ENCODE results near the gene TJAP1.
"Not testable (repeated sequence)": the region's sequence is repeated elsewhere in the genome, so short reads cannot be mapped to it uniquely, and the experiment has no call there.

- TF ChIP-seq EZH2 (IDR thresholded peaks at IDR 0.05; ENCODE audit: borderline replicate concordance, low read depth, low read length, severe bottlenecking); CTCF (IDR thresholded peaks at IDR 0.05; ENCODE audit: borderline replicate concordance, extremely low read depth, low read length, poor library complexity, severe bottlenecking): not testable (repeated sequence)
These were observed 20.9 kb downstream of the TJAP1 start for GRCh38 chr6:43498291-43498690.

Measured in DND-41 (cell line).